Activated CD8-positive, alpha-beta memory T cell treated with anti-CD3 and anti-CD28 coated beads for 24 hours (primary cell): ENCODE data around the gene ENAH.
"Not testable (repeated sequence)": the region's sequence is repeated elsewhere in the genome, so short reads cannot be mapped to it uniquely, and the experiment has no call there.

Source experiments
- DNase-seq: peaks from one replicate; pipeline ENCODE4 v3.0.0-alpha.2; 2020

Gene ENAH

GRCh38 chr1:225483818-225484656 is 168.9 kb downstream of the ENAH start:
- DNase-seq, result no peak

GRCh38 chr1:225482421-225482950 is 170.4 kb downstream of the ENAH start:
- DNase-seq, result no peak

GRCh38 chr1:225481738-225482137 is 171.2 kb downstream of the ENAH start:
- no peak for DNase-seq

GRCh38 chr1:225480825-225481434 is 172.0 kb downstream of the ENAH start:
- DNase-seq, result peak; percentile 74

GRCh38 chr1:225479996-225480720 is 172.8 kb downstream of the ENAH start:
- no peak for DNase-seq

- no peak for DNase-seq
Measured at GRCh38 chr1:225479341-225479740, 173.6 kb downstream of the ENAH start.

GRCh38 chr1:225477296-225477911 is 175.5 kb downstream of the ENAH start:
- DNase-seq, result no peak

GRCh38 chr1:225476538-225476988 is 176.4 kb downstream of the ENAH start:
- DNase-seq, result peak; percentile 59

GRCh38 chr1:225476100-225476511 is 176.8 kb downstream of the ENAH start:
- DNase-seq, result no peak

GRCh38 chr1:225474986-225475820 is 177.7 kb downstream of the ENAH start:
- DNase-seq, result peak; percentile 95

- no peak for DNase-seq
Measured at GRCh38 chr1:225474439-225474985, 178.4 kb downstream of the ENAH start.

- not testable (repeated sequence) for DNase-seq
Measured at GRCh38 chr1:225473676-225474438, 179.1 kb downstream of the ENAH start.

- peak; percentile 63 for DNase-seq
Measured at GRCh38 chr1:225473266-225473665, 179.7 kb downstream of the ENAH start.

GRCh38 chr1:225471453-225472301 is 181.2 kb downstream of the ENAH start:
- DNase-seq, result peak; percentile 47

- no peak for DNase-seq
Measured at GRCh38 chr1:225471109-225471452, 181.8 kb downstream of the ENAH start.

- peak; percentile 50 for DNase-seq
Measured at GRCh38 chr1:225470211-225471108, 182.5 kb downstream of the ENAH start.

- peak; percentile 54 for DNase-seq
Measured at GRCh38 chr1:225469051-225469450, 183.9 kb downstream of the ENAH start.

- peak; percentile 75 for DNase-seq
Measured at GRCh38 chr1:225468270-225469020, 184.5 kb downstream of the ENAH start.
